ENCODE measurements around the gene NEK11.
"Not testable (repeated sequence)": the region's sequence is repeated elsewhere in the genome, so short reads cannot be mapped to it uniquely, and the experiment has no call there.

Gene NEK11

GRCh38 chr3:131371688-131372066 lies 345.0 kb downstream of the NEK11 start:
- no peak overlapping the region for H3K4me3 ChIP-seq (ENCODE audit: control insufficient read depth, low read depth, low read length)
- TF ChIP-seq CTCF (IDR thresholded peaks at IDR 0.05; ENCODE audit: control insufficient read depth, insufficient read depth, low read depth, low read length, missing control alignments): no peak
- no peak for DNase-seq (ENCODE audit: low read depth)

- no peak for TF ChIP-seq CTCF (IDR thresholded peaks at IDR 0.05; ENCODE audit: control insufficient read depth, insufficient read depth, low read depth, low read length, missing control alignments)
- no peak overlapping the region for H3K4me3 ChIP-seq (ENCODE audit: control insufficient read depth, low read depth, low read length)
- no peak for DNase-seq (ENCODE audit: low read depth)
Observed at GRCh38 chr3:131374741-131375140, 348.1 kb downstream of the NEK11 start.

- peak overlapping the region; percentile 89 for H3K4me3 ChIP-seq (ENCODE audit: control insufficient read depth, low read depth, low read length)
- DNase-seq (ENCODE audit: low read depth): not testable (repeated sequence)
Observed at GRCh38 chr3:131380821-131381444, 354.3 kb downstream of the NEK11 start.

- H3K4me3 ChIP-seq (ENCODE audit: control insufficient read depth, low read depth, low read length): peak within 1 kb of the TSS; percentile 89
- DNase-seq (ENCODE audit: low read depth): peak; percentile 96
- TF ChIP-seq CTCF (IDR thresholded peaks at IDR 0.05; ENCODE audit: control insufficient read depth, insufficient read depth, low read depth, low read length, missing control alignments): no peak
Observed at GRCh38 chr3:131381445-131382291, 355.0 kb downstream of the NEK11 start, which contains the start of gene NUDT16. Gene NUDT16 (plus strand): TSS chr3:131381774. CDS start chr3:131381805, 31 bp downstream.

GRCh38 chr3:131386429-131387165 lies 359.9 kb downstream of the NEK11 start:
- H3K4me3 ChIP-seq (ENCODE audit: control insufficient read depth, low read depth, low read length): no peak overlapping the region
- DNase-seq (ENCODE audit: low read depth): no peak
- no peak for TF ChIP-seq CTCF (IDR thresholded peaks at IDR 0.05; ENCODE audit: control insufficient read depth, insufficient read depth, low read depth, low read length, missing control alignments)

GRCh38 chr3:131387796-131388489 lies 361.3 kb downstream of the NEK11 start:
- DNase-seq (ENCODE audit: low read depth): no peak
- no peak for TF ChIP-seq CTCF (IDR thresholded peaks at IDR 0.05; ENCODE audit: control insufficient read depth, insufficient read depth, low read depth, low read length, missing control alignments)
- H3K4me3 ChIP-seq (ENCODE audit: control insufficient read depth, low read depth, low read length): no peak overlapping the region

All from AG09309 (cell line).